B cell (primary cell): ENCODE results near the gene RTBDN.

Experiments used
- CTCF ChIP-seq: fragments of 200-600 bp; IDR thresholded peaks from one replicate; pipeline ENCODE4 v1.8.0; 2022; ENCODE audit warnings: antibody characterized with exemption, mild to moderate bottlenecking
- EZH2 ChIP-seq: IDR thresholded peaks from 2 replicates; pipeline ENCODE4 v1.6.1; 2012; ENCODE audit warnings: borderline replicate concordance, low read depth, mild to moderate bottlenecking, moderate library complexity, low read length; ENCODE audit not compliant: insufficient read depth, poor library complexity, severe bottlenecking

GRCh38 chr19:12792051-12792852 lies 42.1 kb downstream of the RTBDN start:
- TF ChIP-seq CTCF (no peak), EZH2 (no peak)
